HUES64 (cell line): ENCODE data around the gene CYB5R3.
"Not testable (repeated sequence)": the region's sequence is repeated elsewhere in the genome, so short reads cannot be mapped to it uniquely, and the experiment has no call there.

Source experiments
- H3K27ac ChIP-seq: 2 replicates; pipeline ENCODE4 v1.7.0; 2013; ENCODE audit warnings: low read depth, low read length, inconsistent platforms
- H3K27me3 ChIP-seq: 2 replicates; pipeline ENCODE4 v1.6.1; 2013; ENCODE audit warnings: mild to moderate bottlenecking, low read length; ENCODE audit not compliant: insufficient read depth
- H3K36me3 ChIP-seq: 2 replicates; pipeline ENCODE4 v1.6.1; 2013; ENCODE audit warnings: mild to moderate bottlenecking, low read length; ENCODE audit not compliant: insufficient read depth
- H3K4me1 ChIP-seq: 2 replicates; pipeline ENCODE4 v1.6.1; 2013; ENCODE audit warnings: mild to moderate bottlenecking, low read length, moderate library complexity; ENCODE audit not compliant: insufficient read depth
- H3K4me3 ChIP-seq: 2 replicates; pipeline ENCODE4 v1.5.1; 2013; ENCODE audit warnings: mild to moderate bottlenecking, low read length, moderate library complexity
- H3K9ac ChIP-seq: 2 replicates; pipeline ENCODE4 v1.6.1; 2013; ENCODE audit warnings: mild to moderate bottlenecking, low read depth, low read length
- H3K9me3 ChIP-seq: 2 replicates; pipeline ENCODE4 v1.6.1; 2013; ENCODE audit warnings: low read depth, low read length; ENCODE audit not compliant: insufficient read depth
- WGBS: fragments of 150-250, 120-280 bp; methylation state at CpG from one replicate; pipeline ENCODE4 v1.1.7; 2013; ENCODE audit warnings: missing lambda C conversion rate; 5-methylcytosine and 5-hydroxymethylcytosine counted together

The CYB5R3 gene

GRCh38 chr22:42608136-42608822 lies 40.9 kb downstream of the CYB5R3 start:
- Histone ChIP-seq H3K27ac (peak overlapping the region; percentile 66), H3K4me3 (0 out of 2 replicates have a peak overlapping the region, but pooled peaks have one; percentile 2), H3K27me3 (no peaks in the 10 kb centered on the region)

GRCh38 chr22:42607641-42608040 lies 41.6 kb downstream of the CYB5R3 start:
- H3K36me3 ChIP-seq, result peaks cover 68% of the 10 kb centered on the region
- H3K4me3 ChIP-seq, H3K27me3 ChIP-seq, H3K27ac ChIP-seq, H3K9me3 ChIP-seq, H3K9ac ChIP-seq: not testable (repeated sequence)
- 97% methylated on average over 31 of the region's 31 CpGs for WGBS
- peaks cover 18% of the 10 kb centered on the region; the same call in 1 of the 2 replicates for H3K4me1 ChIP-seq

More at GRCh38 chr22:42608136-42608822, 40.9 kb downstream of the CYB5R3 start:
- 82% methylated on average over 11 of the region's 11 CpGs for WGBS
- Histone ChIP-seq H3K9me3 (0 out of 2 replicates have a peak, but pooled peaks cover 5% of the 10 kb centered on the region), H3K4me1 (peaks cover 23% of the 10 kb centered on the region), H3K9ac (no peak overlapping the region), H3K36me3 (peaks cover 65% of the 10 kb centered on the region)

GRCh38 chr22:42604403-42604802 lies 44.8 kb downstream of the CYB5R3 start:
- Histone ChIP-seq H3K9me3 (0 out of 2 replicates have a peak, but pooled peaks cover 5% of the 10 kb centered on the region), H3K4me3 (no peak overlapping the region), H3K9ac (no peak overlapping the region), H3K27me3 (no peaks in the 10 kb centered on the region), H3K36me3 (peaks cover 72% of the 10 kb centered on the region), H3K4me1 (peaks cover 15% of the 10 kb centered on the region; the same call in 1 of the 2 replicates), H3K27ac (no peak overlapping the region)
- WGBS, result 94% methylated on average over 3 of the region's 3 CpGs

GRCh38 chr22:42603427-42603826 lies 45.8 kb downstream of the CYB5R3 start:
- 0 out of 2 replicates have a peak, but pooled peaks cover 5% of the 10 kb centered on the region for H3K9me3 ChIP-seq
- no peak overlapping the region for H3K27ac ChIP-seq
- H3K36me3 ChIP-seq, result peaks cover 78% of the 10 kb centered on the region
- no peak overlapping the region for H3K4me3 ChIP-seq
- H3K4me1 ChIP-seq, result peaks cover 5% of the 10 kb centered on the region; the same call in 1 of the 2 replicates
- 89% methylated on average over 2 of the region's 2 CpGs for WGBS
- H3K9ac ChIP-seq, result no peak overlapping the region
- H3K27me3 ChIP-seq, result no peaks in the 10 kb centered on the region

GRCh38 chr22:42602470-42602869 lies 46.7 kb downstream of the CYB5R3 start:
- no peak overlapping the region for H3K4me3 ChIP-seq
- 98% methylated on average over 2 of the region's 2 CpGs for WGBS
- 0 out of 2 replicates have a peak, but pooled peaks cover 4% of the 10 kb centered on the region for H3K4me1 ChIP-seq
- H3K27me3 ChIP-seq, result no peaks in the 10 kb centered on the region
- H3K36me3 ChIP-seq, result peaks cover 81% of the 10 kb centered on the region
- no peak overlapping the region for H3K9ac ChIP-seq
- no peak overlapping the region for H3K27ac ChIP-seq
- 0 out of 2 replicates have a peak, but pooled peaks cover 5% of the 10 kb centered on the region for H3K9me3 ChIP-seq

- H3K9ac ChIP-seq, result no peak overlapping the region
- WGBS, result 93% methylated on average over 6 of the region's 6 CpGs
- no peak overlapping the region for H3K27ac ChIP-seq
- H3K27me3 ChIP-seq, result no peaks in the 10 kb centered on the region
- H3K4me1 ChIP-seq, result 0 out of 2 replicates have a peak, but pooled peaks cover 4% of the 10 kb centered on the region
- H3K4me3 ChIP-seq, result no peak overlapping the region
- H3K9me3 ChIP-seq, result 0 out of 2 replicates have a peak, but pooled peaks cover 5% of the 10 kb centered on the region
- peaks cover 86% of the 10 kb centered on the region for H3K36me3 ChIP-seq
These were observed 47.2 kb downstream of the CYB5R3 start for GRCh38 chr22:42601879-42602465.

GRCh38 chr22:42596863-42597530 lies 52.2 kb downstream of the CYB5R3 start:
- peaks cover 94% of the 10 kb centered on the region for H3K36me3 ChIP-seq
- H3K27me3 ChIP-seq, result no peaks in the 10 kb centered on the region
- WGBS, result 94% methylated on average over 11 of the region's 11 CpGs
- no peaks in the 10 kb centered on the region for H3K4me1 ChIP-seq
- H3K4me3 ChIP-seq, result no peak overlapping the region
- H3K9me3 ChIP-seq, result no peaks in the 10 kb centered on the region
- no peak overlapping the region for H3K9ac ChIP-seq
- H3K27ac ChIP-seq, result no peak overlapping the region

- no peaks in the 10 kb centered on the region for H3K27me3 ChIP-seq
- H3K4me1 ChIP-seq, result no peaks in the 10 kb centered on the region
- no peak overlapping the region for H3K4me3 ChIP-seq
- H3K9me3 ChIP-seq, result no peaks in the 10 kb centered on the region
- peaks cover 94% of the 10 kb centered on the region for H3K36me3 ChIP-seq
- 96% methylated on average over 5 of the region's 5 CpGs for WGBS
- no peak overlapping the region for H3K9ac ChIP-seq
- H3K27ac ChIP-seq, result no peak overlapping the region
These were observed 52.9 kb downstream of the CYB5R3 start for GRCh38 chr22:42596336-42596735.

GRCh38 chr22:42595434-42595833 lies 53.8 kb downstream of the CYB5R3 start:
- Histone ChIP-seq H3K27ac (no peak overlapping the region), H3K4me3 (no peak overlapping the region), H3K9me3 (no peaks in the 10 kb centered on the region), H3K4me1 (no peaks in the 10 kb centered on the region), H3K9ac (no peak overlapping the region), H3K36me3 (peaks cover 92% of the 10 kb centered on the region), H3K27me3 (no peaks in the 10 kb centered on the region)
- WGBS, result 90% methylated on average over 3 of the region's 3 CpGs

- H3K4me3 ChIP-seq, result no peak overlapping the region
- H3K36me3 ChIP-seq, result peaks cover 93% of the 10 kb centered on the region
- WGBS, result 94% methylated on average over 12 of the region's 12 CpGs
These were observed 57.2 kb downstream of the CYB5R3 start for GRCh38 chr22:42591987-42592386.

GRCh38 chr22:42587588-42588175 lies 61.5 kb downstream of the CYB5R3 start:
- H3K4me1 ChIP-seq, result no peaks in the 10 kb centered on the region
- H3K36me3 ChIP-seq, result peaks cover 85% of the 10 kb centered on the region
- H3K9ac ChIP-seq, result no peak overlapping the region
- no peaks in the 10 kb centered on the region for H3K27me3 ChIP-seq
- no peak overlapping the region for H3K4me3 ChIP-seq
- H3K9me3 ChIP-seq, result no peaks in the 10 kb centered on the region
- WGBS, result 95% methylated on average over 5 of the region's 5 CpGs
- no peak overlapping the region for H3K27ac ChIP-seq

More at GRCh38 chr22:42591987-42592386, 57.2 kb downstream of the CYB5R3 start:
- Histone ChIP-seq H3K27me3 (no peaks in the 10 kb centered on the region), H3K9ac (no peak overlapping the region), H3K27ac (no peak overlapping the region), H3K4me1 (no peaks in the 10 kb centered on the region), H3K9me3 (no peaks in the 10 kb centered on the region)
